ENCODE results near the gene SLC6A18. TPM values are rescaled to one million over a fixed set of nuclear protein-coding genes. Genes with fewer than 3 reads are reported as not detected.
"Not testable (repeated sequence)": the region's sequence is repeated elsewhere in the genome, so short reads cannot be mapped to it uniquely, and the experiment has no call there.

The SLC6A18 gene
- total RNA-seq, 1 experiment from 2014 or later: not detected

GRCh38 chr5:1290956-1291355 lies 65.8 kb downstream of the SLC6A18 start:
- not testable (repeated sequence) for DNase-seq (ENCODE audit: low spot score)

DNA sequence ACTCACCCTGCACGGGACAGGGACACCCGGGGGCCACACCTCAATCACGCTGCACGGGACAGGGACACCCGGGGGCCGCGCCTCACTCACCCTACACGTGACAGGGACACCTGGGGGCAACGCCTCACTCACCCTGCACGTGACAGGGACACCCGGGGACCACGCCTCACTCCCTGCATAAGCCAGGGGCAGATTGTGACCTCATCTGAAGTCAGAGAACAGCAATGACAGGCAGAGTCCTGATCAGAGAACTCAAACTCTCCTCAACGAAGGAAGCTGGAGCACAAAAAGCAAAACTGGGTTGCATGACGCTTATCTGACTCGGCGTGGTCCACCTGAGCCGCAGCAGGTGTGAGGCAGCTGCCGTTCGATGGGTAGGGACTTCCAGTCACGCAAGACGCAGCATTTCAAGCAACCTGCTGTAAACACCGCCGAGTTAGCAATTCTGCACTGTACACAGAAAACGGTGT lies 66.5 kb downstream of the SLC6A18 start:
- DNase-seq (ENCODE audit: low spot score): no peak

DNA sequence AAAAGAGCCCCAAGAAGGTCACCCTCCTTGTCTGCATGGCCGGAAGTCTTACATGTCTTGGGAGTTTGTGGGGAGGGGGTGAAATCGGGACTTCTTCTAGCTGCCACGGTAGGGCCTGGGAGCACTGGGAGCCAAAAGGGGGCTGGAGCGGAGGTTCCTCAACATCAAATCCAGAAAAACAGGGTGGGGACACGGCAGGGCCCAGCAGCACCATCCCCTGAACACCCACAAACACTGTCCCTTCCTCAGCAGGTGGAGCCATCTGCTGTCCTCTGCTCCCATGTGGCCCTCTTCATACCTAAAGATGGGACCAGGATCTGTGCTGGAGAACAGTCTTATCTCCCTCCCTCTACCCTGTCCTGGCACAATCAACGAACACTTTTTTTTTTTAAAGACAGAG lies 67.0 kb downstream of the SLC6A18 start:
- DNase-seq (ENCODE audit: low spot score): no peak

GRCh38 chr5:1292846-1293415 lies 67.8 kb downstream of the SLC6A18 start:
- no peak for DNase-seq (ENCODE audit: low spot score)

- DNase-seq (ENCODE audit: low spot score): no peak
These were observed 68.4 kb downstream of the SLC6A18 start for GRCh38 chr5:1293416-1294205.

GRCh38 chr5:1294206-1294834 lies 69.1 kb downstream of the SLC6A18 start:
- no peak for DNase-seq (ENCODE audit: low spot score)

DNA sequence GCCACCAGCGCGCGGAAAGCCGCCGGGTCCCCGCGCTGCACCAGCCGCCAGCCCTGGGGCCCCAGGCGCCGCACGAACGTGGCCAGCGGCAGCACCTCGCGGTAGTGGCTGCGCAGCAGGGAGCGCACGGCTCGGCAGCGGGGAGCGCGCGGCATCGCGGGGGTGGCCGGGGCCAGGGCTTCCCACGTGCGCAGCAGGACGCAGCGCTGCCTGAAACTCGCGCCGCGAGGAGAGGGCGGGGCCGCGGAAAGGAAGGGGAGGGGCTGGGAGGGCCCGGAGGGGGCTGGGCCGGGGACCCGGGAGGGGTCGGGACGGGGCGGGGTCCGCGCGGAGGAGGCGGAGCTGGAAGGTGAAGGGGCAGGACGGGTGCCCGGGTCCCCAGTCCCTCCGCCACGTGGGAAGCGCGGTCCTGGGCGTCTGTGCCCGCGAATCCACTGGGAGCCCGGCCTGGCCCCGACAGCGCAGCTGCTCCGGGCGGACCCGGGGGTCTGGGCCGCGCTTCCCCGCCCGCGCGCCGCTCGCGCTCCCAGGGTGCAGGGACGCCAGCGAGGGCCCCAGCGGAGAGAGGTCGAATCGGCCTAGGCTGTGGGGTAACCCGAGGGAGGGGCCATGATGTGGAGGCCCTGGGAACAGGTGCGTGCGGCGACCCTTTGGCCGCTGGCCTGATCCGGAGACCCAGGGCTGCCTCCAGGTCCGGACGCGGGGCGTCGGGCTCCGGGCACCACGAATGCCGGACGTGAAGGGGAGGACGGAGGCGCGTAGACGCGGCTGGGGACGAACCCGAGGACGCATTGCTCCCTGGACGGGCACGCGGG lies 69.9 kb downstream of the SLC6A18 start, which contains the start of gene TERT:
Gene TERT, minus strand, starts transcription at position 234 of the 815 bp plus-strand sequence. Its CDS starts 79 bp downstream, at position 155.
- DNase-seq (ENCODE audit: low spot score): no peak

DNA sequence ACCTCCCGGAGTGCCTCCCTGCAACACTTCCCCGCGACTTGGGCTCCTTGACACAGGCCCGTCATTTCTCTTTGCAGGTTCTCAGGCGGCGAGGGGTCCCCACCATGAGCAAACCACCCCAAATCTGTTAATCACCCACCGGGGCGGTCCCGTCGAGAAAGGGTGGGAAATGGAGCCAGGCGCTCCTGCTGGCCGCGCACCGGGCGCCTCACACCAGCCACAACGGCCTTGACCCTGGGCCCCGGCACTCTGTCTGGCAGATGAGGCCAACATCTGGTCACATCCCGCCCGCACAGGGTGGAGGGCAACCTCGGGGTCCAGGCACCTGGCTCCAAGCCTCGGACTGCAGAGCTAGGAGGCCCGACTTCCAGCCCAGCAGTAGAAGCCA lies 70.5 kb downstream of the SLC6A18 start:
- DNase-seq (ENCODE audit: low spot score): no peak

Other genes with a start within 250 kb of the SLC6A18 start
- gene NKD2, start 216.6 kb upstream of the SLC6A18 start, total RNA-seq (2014; rRNA removed; shearing (Covaris generic)): 5.8 and 7.5 TPM in 2 replicates
- 129 and 134 TPM in 2 replicates for gene SLC12A7, start 113.3 kb upstream of the SLC6A18 start, total RNA-seq (2014; rRNA removed; shearing (Covaris generic))
- gene SLC6A19, start 23.8 kb upstream of the SLC6A18 start, total RNA-seq (2014; rRNA removed; shearing (Covaris generic)): not detected in 2 replicates
- 0.23 and 4.9 TPM in 2 replicates for gene TERT, start 69.7 kb downstream of the SLC6A18 start, total RNA-seq (2014; rRNA removed; shearing (Covaris generic))
- gene CLPTM1L, start 119.7 kb downstream of the SLC6A18 start, total RNA-seq (2014; rRNA removed; shearing (Covaris generic)): 392 and 406 TPM in 2 replicates
- gene SLC6A3, start 220.1 kb downstream of the SLC6A18 start, total RNA-seq (2014; rRNA removed; shearing (Covaris generic)): not detected in 2 replicates

Data from HT-29 (cell line).